Measurements from ENCODE around the gene METAP2.

METAP2 gene

GRCh38 chr12:95460896-95461295 is 13.1 kb upstream of the METAP2 start:
- no peak overlapping the region for H3K9ac ChIP-seq (ENCODE audit: low read length)
- no peaks in the 10 kb centered on the region for H3F3A ChIP-seq (ENCODE audit: insufficient read depth, low read length)
- 0 out of 2 replicates have a peak, but pooled peaks cover 8% of the 10 kb centered on the region for H3K9me3 ChIP-seq (ENCODE audit: low read length)
- H3K27me3 ChIP-seq (ENCODE audit: insufficient read depth, low read length) = no peaks in the 10 kb centered on the region; the same call in 1 of the 2 replicates
- H3K36me3 ChIP-seq (ENCODE audit: insufficient read depth, low read length) = no peaks in the 10 kb centered on the region; the same call in 1 of the 2 replicates
- TF ChIP-seq CTCF (IDR thresholded peaks at IDR 0.05; ENCODE audit: low read length) = no peak
- no peak for TF ChIP-seq EZH2 (IDR thresholded peaks at IDR 0.05; ENCODE audit: borderline replicate concordance, low read length)
- no peak overlapping the region for H3K4me2 ChIP-seq (ENCODE audit: low read length)
- H3K4me3 ChIP-seq (ENCODE audit: low read depth, low read length, poor library complexity, severe bottlenecking) = no peak overlapping the region
- no peaks in the 10 kb centered on the region for H3K4me1 ChIP-seq (ENCODE audit: insufficient read depth, low read length, severe bottlenecking)
- H4K20me1 ChIP-seq (ENCODE audit: insufficient read depth, low read length) = no peaks in the 10 kb centered on the region
- H3K79me2 ChIP-seq (ENCODE audit: insufficient read depth, low read length) = no peaks in the 10 kb centered on the region
- H3K27ac ChIP-seq (ENCODE audit: low read depth, low read length, poor library complexity, severe bottlenecking) = no peak overlapping the region
- no peak overlapping the region for H2AFZ ChIP-seq (ENCODE audit: low read length)
- H3K9me2 ChIP-seq (ENCODE audit: low read depth, low read length) = no peaks in the 10 kb centered on the region

DNA sequence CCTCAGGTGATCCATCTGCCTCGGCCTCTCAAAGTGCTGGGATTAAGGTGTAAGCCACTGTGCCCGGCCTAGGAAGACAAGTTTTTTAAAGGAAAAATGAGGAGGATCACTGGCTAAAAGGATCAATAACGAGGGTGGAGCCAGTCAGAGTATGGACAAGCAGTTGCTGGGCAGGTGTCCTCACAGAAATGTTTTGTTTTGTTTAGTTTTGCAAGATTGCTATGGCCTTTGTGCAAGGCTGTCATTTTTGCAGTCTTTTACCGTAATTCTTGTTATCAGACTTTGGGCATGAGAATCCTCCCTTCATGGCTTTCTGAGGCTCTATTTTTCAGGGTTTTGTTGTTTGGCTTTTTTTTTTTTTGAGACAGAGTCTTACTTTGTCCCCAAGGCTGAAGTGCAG is 11.9 kb upstream of the METAP2 start:
- H3K27ac ChIP-seq (ENCODE audit: low read depth, low read length, poor library complexity, severe bottlenecking) = no peak overlapping the region
- H3F3A ChIP-seq (ENCODE audit: insufficient read depth, low read length) = no peaks in the 10 kb centered on the region
- H3K36me3 ChIP-seq (ENCODE audit: insufficient read depth, low read length) = no peaks in the 10 kb centered on the region; the same call in 1 of the 2 replicates
- no peaks in the 10 kb centered on the region; the same call in 1 of the 2 replicates for H3K27me3 ChIP-seq (ENCODE audit: insufficient read depth, low read length)
- 0 out of 2 replicates have a peak, but pooled peaks cover 8% of the 10 kb centered on the region for H3K9me3 ChIP-seq (ENCODE audit: low read length)
- no peaks in the 10 kb centered on the region for H4K20me1 ChIP-seq (ENCODE audit: insufficient read depth, low read length)
- H2AFZ ChIP-seq (ENCODE audit: low read length) = no peak overlapping the region
- H3K4me1 ChIP-seq (ENCODE audit: insufficient read depth, low read length, severe bottlenecking) = no peaks in the 10 kb centered on the region
- no peak overlapping the region for H3K4me2 ChIP-seq (ENCODE audit: low read length)
- no peaks in the 10 kb centered on the region for H3K9me2 ChIP-seq (ENCODE audit: low read depth, low read length)
- H3K9ac ChIP-seq (ENCODE audit: low read length) = no peak overlapping the region
- no peak for TF ChIP-seq EZH2 (IDR thresholded peaks at IDR 0.05; ENCODE audit: borderline replicate concordance, low read length)
- no peak for TF ChIP-seq CTCF (IDR thresholded peaks at IDR 0.05; ENCODE audit: low read length)
- no peak overlapping the region for H3K4me3 ChIP-seq (ENCODE audit: low read depth, low read length, poor library complexity, severe bottlenecking)
- H3K79me2 ChIP-seq (ENCODE audit: insufficient read depth, low read length) = no peaks in the 10 kb centered on the region

DNA sequence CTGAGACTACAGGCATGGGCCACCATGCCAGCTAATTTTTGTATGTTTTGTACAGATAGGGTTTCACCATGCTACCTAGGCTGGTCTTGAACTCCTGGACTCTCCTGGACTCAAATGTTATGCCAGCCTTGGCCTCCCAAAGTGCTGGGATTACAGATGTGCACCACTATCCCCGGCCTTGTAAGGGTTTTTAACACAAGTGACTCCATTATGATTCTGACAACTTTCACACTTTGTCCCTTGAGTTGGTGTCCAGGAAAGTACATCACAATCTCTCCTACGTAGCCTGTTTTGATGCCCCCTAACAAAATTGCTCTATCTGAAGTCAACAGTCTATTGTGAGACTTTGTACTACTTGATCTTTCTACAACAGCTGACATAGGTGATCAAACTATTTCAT is 11.4 kb upstream of the METAP2 start:
- Histone ChIP-seq H4K20me1 (ENCODE audit: insufficient read depth, low read length) (no peaks in the 10 kb centered on the region), H3K4me3 (ENCODE audit: low read depth, low read length, poor library complexity, severe bottlenecking) (no peak overlapping the region), H3K9me3 (ENCODE audit: low read length) (0 out of 2 replicates have a peak, but pooled peaks cover 6% of the 10 kb centered on the region), H3K4me2 (ENCODE audit: low read length) (no peak overlapping the region), H2AFZ (ENCODE audit: low read length) (no peak overlapping the region), H3K79me2 (ENCODE audit: insufficient read depth, low read length) (no peaks in the 10 kb centered on the region), H3K4me1 (ENCODE audit: insufficient read depth, low read length, severe bottlenecking) (no peaks in the 10 kb centered on the region), H3K36me3 (ENCODE audit: insufficient read depth, low read length) (no peaks in the 10 kb centered on the region; the same call in 1 of the 2 replicates), H3F3A (ENCODE audit: insufficient read depth, low read length) (no peaks in the 10 kb centered on the region), H3K9me2 (ENCODE audit: low read depth, low read length) (no peaks in the 10 kb centered on the region), H3K9ac (ENCODE audit: low read length) (no peak overlapping the region), H3K27ac (ENCODE audit: low read depth, low read length, poor library complexity, severe bottlenecking) (no peak overlapping the region), H3K27me3 (ENCODE audit: insufficient read depth, low read length) (no peaks in the 10 kb centered on the region; the same call in 1 of the 2 replicates)
- no peak for TF ChIP-seq CTCF (IDR thresholded peaks at IDR 0.05; ENCODE audit: low read length)
- no peak for TF ChIP-seq EZH2 (IDR thresholded peaks at IDR 0.05; ENCODE audit: borderline replicate concordance, low read length)
